HepG2 (cell line): ENCODE measurements around the gene PLEKHG2. TPM values are rescaled to one million over a fixed set of nuclear protein-coding genes. Genes with fewer than 3 reads are reported as not detected.

ENCODE experiments used
- BRD4 ChIP-seq: sonication (generic); formaldehyde crosslinking; IDR thresholded peaks from 2 replicates; pipeline ENCODE4 v1.4.0; 2020; ENCODE audit warnings: missing genetic modification reagents
- CENPT ChIP-seq: sonication (generic); formaldehyde crosslinking; IDR thresholded peaks from 2 replicates; pipeline ENCODE4 v1.8.0; 2022; ENCODE audit warnings: low read depth, mild to moderate bottlenecking, moderate library complexity, missing genetic modification reagents
- GATAD1 ChIP-seq: IDR thresholded peaks from 2 replicates; pipeline ENCODE4 v1.6.1; 2016; ENCODE audit warnings: missing genetic modification reagents, missing compliant biosample characterization
- GLI4 ChIP-seq: sonication (generic); formaldehyde crosslinking; IDR thresholded peaks from 2 replicates; pipeline ENCODE4 v1.5.1; 2020; ENCODE audit warnings: missing genetic modification reagents, mild to moderate bottlenecking, moderate library complexity, borderline replicate concordance
- GZF1 ChIP-seq: sonication (generic); formaldehyde crosslinking; IDR thresholded peaks from 2 replicates; pipeline ENCODE4 v1.5.1; 2020; ENCODE audit warnings: mild to moderate bottlenecking, missing genetic modification reagents
- HNRNPLL ChIP-seq: fragments of 200-400 bp; formaldehyde crosslinking; IDR thresholded peaks from 2 replicates; pipeline ENCODE4 v1.6.1; 2017; ENCODE audit warnings: mild to moderate bottlenecking, low read depth, low read length; ENCODE audit not compliant: poor library complexity, severe bottlenecking
- IRX3 ChIP-seq: sonication (generic); formaldehyde crosslinking; IDR thresholded peaks from 2 replicates; pipeline ENCODE4 v1.8.1; 2023; ENCODE audit warnings: mild to moderate bottlenecking, low read depth, missing genetic modification reagents, borderline replicate concordance
- ISL2 ChIP-seq: sonication (generic); formaldehyde crosslinking; IDR thresholded peaks from 2 replicates; pipeline ENCODE4 v1.5.0; 2020; ENCODE audit warnings: missing genetic modification reagents
- NCOA1 ChIP-seq: sonication (generic); formaldehyde crosslinking; IDR thresholded peaks from 2 replicates; pipeline ENCODE4 v1.9.0; 2021; ENCODE audit warnings: missing genetic modification reagents
- PTBP1 ChIP-seq: fragments of 200-400 bp; formaldehyde crosslinking; IDR thresholded peaks from 2 replicates; pipeline ENCODE4 v1.6.1; 2018; ENCODE audit warnings: low read length, low read depth; ENCODE audit not compliant: poor library complexity, severe bottlenecking
- SAP130 ChIP-seq: IDR thresholded peaks from 2 replicates; pipeline ENCODE4 v1.6.1; 2016; ENCODE audit warnings: low read depth
- SRSF9 ChIP-seq: fragments of 200-400 bp; formaldehyde crosslinking; IDR thresholded peaks from 2 replicates; pipeline ENCODE4 v1.6.1; 2018; ENCODE audit warnings: borderline replicate concordance, mild to moderate bottlenecking, low read depth, low read length; ENCODE audit not compliant: insufficient read depth, poor library complexity, severe bottlenecking
- TRIM22 ChIP-seq: fragments of 450-650 bp; IDR thresholded peaks from 2 replicates; pipeline ENCODE4 v1.6.1; 2017
- TRIM24 ChIP-seq: sonication (generic); formaldehyde crosslinking; IDR thresholded peaks from 2 replicates; pipeline ENCODE4 v1.8.0; 2022; ENCODE audit warnings: mild to moderate bottlenecking, missing genetic modification reagents
- YY1 ChIP-seq: IDR thresholded peaks from 2 replicates; pipeline ENCODE4 v1.6.1; 2011; ENCODE audit warnings: low read length, low read depth, moderate library complexity, mild to moderate bottlenecking; ENCODE audit not compliant: insufficient read depth, insufficient replicate concordance
- ZFP41 ChIP-seq: sonication (generic); formaldehyde crosslinking; IDR thresholded peaks from 2 replicates; pipeline ENCODE4 v1.4.0; 2020; ENCODE audit warnings: mild to moderate bottlenecking, missing genetic modification reagents, borderline replicate concordance
- ZNF333 ChIP-seq: sonication (generic); formaldehyde crosslinking; IDR thresholded peaks from 2 replicates; pipeline ENCODE4 v1.4.0; 2020; ENCODE audit warnings: mild to moderate bottlenecking, missing genetic modification reagents, borderline replicate concordance
- ZNF337 ChIP-seq: sonication (generic); formaldehyde crosslinking; IDR thresholded peaks from 2 replicates; pipeline ENCODE4 v1.5.1; 2020; ENCODE audit warnings: missing genetic modification reagents, low read depth, mild to moderate bottlenecking, borderline replicate concordance
- ZNF577 ChIP-seq: sonication (generic); formaldehyde crosslinking; IDR thresholded peaks from 2 replicates; pipeline ENCODE4 v1.4.0; 2020; ENCODE audit warnings: mild to moderate bottlenecking, low read depth, missing genetic modification reagents, borderline replicate concordance
- ZNF7 ChIP-seq: IDR thresholded peaks from 2 replicates; pipeline ENCODE4 v1.6.1; 2016; ENCODE audit warnings: missing biosample characterization, missing genetic modification reagents
- ZNF724P ChIP-seq: sonication (generic); formaldehyde crosslinking; IDR thresholded peaks from 2 replicates; pipeline ENCODE4 v1.8.0; 2022; ENCODE audit warnings: missing genetic modification reagents, borderline replicate concordance
- ZNF766 ChIP-seq: sonication (generic); formaldehyde crosslinking; IDR thresholded peaks from 2 replicates; pipeline ENCODE4 v1.5.0; 2020; ENCODE audit warnings: missing genetic modification reagents, borderline replicate concordance
- ZNF772 ChIP-seq: sonication (generic); formaldehyde crosslinking; IDR thresholded peaks from 2 replicates; pipeline ENCODE4 v1.5.0; 2020; ENCODE audit warnings: mild to moderate bottlenecking, missing genetic modification reagents
- ZNF878 ChIP-seq: sonication (generic); formaldehyde crosslinking; IDR thresholded peaks from 2 replicates; pipeline ENCODE4 v1.8.1; 2023; ENCODE audit warnings: mild to moderate bottlenecking, missing genetic modification reagents, moderate library complexity
- ZSCAN31 ChIP-seq: sonication (generic); formaldehyde crosslinking; IDR thresholded peaks from 2 replicates; pipeline ENCODE4 v1.5.0; 2020; ENCODE audit warnings: low read depth, mild to moderate bottlenecking, missing genetic modification reagents
- polyA plus RNA-seq, 8 experiments: library from polyadenylated mRNA; depleted of rRNA in 3 of 8; stranded (reverse) in 7 of 8; unstranded in 1 of 8; fragments of >200 nt; fragmentation: Illumina TruSeq in 4 of 8; extraction: Trizol in 4 of 8; gene quantifications; 2 replicates each; pipeline versions ENCODE4 v1.2.1 to v1.2.3, GENCODE V29; 2011 to 2016; ENCODE audit warnings: low read depth in 4 of 8, missing spikeins in 1 of 8, mixed read lengths in 1 of 8; ENCODE audit not compliant: insufficient read depth in 1 of 8
- total RNA-seq, 5 experiments: library from RNA; depleted of rRNA; stranded (reverse); fragments of >200 nt; fragmentation: Illumina TruSeq; extraction: Trizol; gene quantifications; 2 replicates each; pipeline ENCODE4 v1.2.3, GENCODE V29; 2016; ENCODE audit warnings: low read depth in 1 of 5
- TF ChIP-seq, protein P1 (sequence below): sonication (generic); formaldehyde crosslinking; IDR thresholded peaks from 2 replicates; pipeline ENCODE4 v1.5.1; 2020; ENCODE audit warnings: missing genetic modification reagents, mild to moderate bottlenecking, borderline replicate concordance
- TF ChIP-seq, protein P2 (sequence below): sonication (generic); formaldehyde crosslinking; IDR thresholded peaks from 2 replicates; pipeline ENCODE4 v1.5.0; 2020; ENCODE audit warnings: missing genetic modification reagents, mild to moderate bottlenecking, borderline replicate concordance

The PLEKHG2 gene
- total and polyA plus RNA-seq, 2 of the 13 experiments (the other 11 are each of a cell fraction or from before 2014, with no cell fraction given): 3.6 to 6.8 TPM

- TF ChIP-seq GLI4 (CRISPR knock-in tag): no peak
- TF ChIP-seq ZNF724P (CRISPR knock-in tag): peak; percentile 43; the same call in 1 of the 2 replicates
- peak; percentile 94 for TF ChIP-seq GATAD1
- TF ChIP-seq BRD4 (CRISPR knock-in tag): peak; percentile 86
- peak; percentile 99 for TF ChIP-seq SAP130 (CRISPR knock-in tag)
- TF ChIP-seq ZNF878 (CRISPR knock-in tag): peak; percentile 25
- TF ChIP-seq ZNF337 (CRISPR knock-in tag): no peak
- TF ChIP-seq ZNF333 (CRISPR knock-in tag): peak; percentile 84; the same call in 1 of the 2 replicates
- TF ChIP-seq IRX3 (CRISPR knock-in tag): peak; percentile 25; the same call in 1 of the 2 replicates
- no peak; the same call in 1 of the 2 replicates for TF ChIP-seq ZNF7 (CRISPR knock-in tag)
- 0 out of 2 replicates have a peak, but pooled peaks have one; percentile 56 for TF ChIP-seq ISL2 (CRISPR knock-in tag)
- no peak for TF ChIP-seq SRSF9
- no peak for TF ChIP-seq ZNF577 (CRISPR knock-in tag)
- 0 out of 2 replicates have a peak, but pooled peaks have one; percentile 14 for TF ChIP-seq NCOA1 (CRISPR knock-in tag)
- TF ChIP-seq, protein P1, sequence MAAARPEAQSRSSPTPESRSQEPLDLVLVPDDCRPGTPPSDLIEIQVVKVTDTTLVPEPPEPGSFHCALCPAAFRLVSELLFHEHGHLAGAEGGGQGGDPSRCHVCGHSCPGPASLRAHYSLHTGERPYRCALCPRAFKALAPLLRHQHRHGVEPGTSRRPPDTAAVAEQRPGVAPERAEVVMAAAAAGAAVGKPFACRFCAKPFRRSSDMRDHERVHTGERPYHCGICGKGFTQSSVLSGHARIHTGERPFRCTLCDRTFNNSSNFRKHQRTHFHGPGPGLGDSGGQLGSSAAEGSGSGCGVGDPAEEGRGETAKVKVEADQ: peak; percentile 98
- TF ChIP-seq ZSCAN31 (CRISPR knock-in tag): peak; percentile 42; the same call in 1 of the 2 replicates
- no peak for TF ChIP-seq ZFP41 (CRISPR knock-in tag)
- 0 out of 2 replicates have a peak, but pooled peaks have one; percentile 76 for TF ChIP-seq ZNF766 (CRISPR knock-in tag)
- no peak for TF ChIP-seq TRIM22
- peak; percentile 91 for TF ChIP-seq HNRNPLL
- TF ChIP-seq GZF1 (CRISPR knock-in tag): 0 out of 2 replicates have a peak, but pooled peaks have one; percentile 28
- peak; percentile 99 for TF ChIP-seq YY1
- no peak for TF ChIP-seq TRIM24 (CRISPR knock-in tag)
- TF ChIP-seq, protein P2, sequence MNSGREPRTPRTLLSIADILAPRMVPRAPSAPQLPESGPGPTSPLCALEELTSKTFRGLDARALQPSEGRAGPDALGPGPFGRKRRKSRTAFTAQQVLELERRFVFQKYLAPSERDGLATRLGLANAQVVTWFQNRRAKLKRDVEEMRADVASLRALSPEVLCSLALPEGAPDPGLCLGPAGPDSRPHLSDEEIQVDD (CRISPR knock-in tag): no peak
- TF ChIP-seq PTBP1: peak; percentile 88
- TF ChIP-seq ZNF772 (CRISPR knock-in tag): no peak; the same call in 1 of the 2 replicates
- no peak for TF ChIP-seq CENPT (CRISPR knock-in tag)
These were observed 33.0 kb downstream of the PLEKHG2 start, which contains the start of gene SUPT5H (continued) for GRCh38 chr19:39445196-39446111.
